H9 (cell line): Measurements from ENCODE around the gene HOXA7. TPM values are rescaled to one million over a fixed set of nuclear protein-coding genes. Genes with fewer than 3 reads are reported as not detected.

Experiments
- DNase-seq: peaks from one replicate; pipeline ENCODE4 v3.0.0-alpha.2; 2017
- H2AFZ ChIP-seq: one replicate; pipeline ENCODE4 v1.6.1; 2013; ENCODE audit warnings: mild to moderate bottlenecking, low read length, control low read depth, moderate library complexity
- H2AK5ac ChIP-seq: 2 replicates; pipeline ENCODE4 v1.6.1; 2013; ENCODE audit warnings: low read length, control low read depth, mixed read lengths; ENCODE audit not compliant: insufficient read length
- H2BK120ac ChIP-seq: one replicate; pipeline ENCODE4 v1.6.1; 2013; ENCODE audit warnings: low read depth, mild to moderate bottlenecking, low read length, control low read depth, inconsistent platforms; ENCODE audit not compliant: poor library complexity, severe bottlenecking
- H2BK12ac ChIP-seq: 2 replicates; pipeline ENCODE4 v1.6.1; 2013; ENCODE audit warnings: low read length, control low read depth, mixed read lengths, low read depth; ENCODE audit not compliant: insufficient read length
- H2BK15ac ChIP-seq: 2 replicates; pipeline ENCODE4 v1.6.1; 2013; ENCODE audit warnings: low read depth, low read length, control low read depth
- H2BK20ac ChIP-seq: one replicate; pipeline ENCODE4 v1.6.1; 2013; ENCODE audit warnings: low read depth, mild to moderate bottlenecking, low read length, control low read depth, inconsistent platforms; ENCODE audit not compliant: poor library complexity, severe bottlenecking
- H2BK5ac ChIP-seq: 2 replicates; pipeline ENCODE4 v1.6.1; 2013; ENCODE audit warnings: low read length, control low read depth, mixed read lengths; ENCODE audit not compliant: insufficient read length
- H3K14ac ChIP-seq: 2 replicates; pipeline ENCODE4 v1.6.1; 2013; ENCODE audit warnings: low read length, control low read depth; ENCODE audit not compliant: insufficient read depth
- H3K18ac ChIP-seq: 2 replicates; pipeline ENCODE4 v1.6.1; 2013; ENCODE audit warnings: low read depth, mild to moderate bottlenecking, mixed read lengths, low read length, control low read depth; ENCODE audit not compliant: insufficient read length
- H3K23ac ChIP-seq: 2 replicates; pipeline ENCODE4 v1.6.1; 2013; ENCODE audit warnings: low read length, control low read depth, mixed read lengths, low read depth; ENCODE audit not compliant: insufficient read length
- H3K23me2 ChIP-seq: 2 replicates; pipeline ENCODE4 v1.6.1; 2013; ENCODE audit warnings: low read depth, mild to moderate bottlenecking, mixed read lengths, low read length, control low read depth; ENCODE audit not compliant: insufficient read length, poor library complexity, severe bottlenecking
- H3K27ac ChIP-seq: 2 replicates; pipeline ENCODE4 v1.5.1; 2013; ENCODE audit warnings: low read length, control low read depth, mixed read lengths, low read depth; ENCODE audit not compliant: insufficient read length
- H3K27me3 ChIP-seq: 2 replicates; pipeline ENCODE4 v1.6.1; 2013; ENCODE audit warnings: low read length, control low read depth, inconsistent platforms; ENCODE audit not compliant: insufficient read depth
- H3K4ac ChIP-seq: 2 replicates; pipeline ENCODE4 v1.6.1; 2013; ENCODE audit warnings: low read depth, mild to moderate bottlenecking, control low read depth, inconsistent platforms, low read length, moderate library complexity
- H3K4me1 ChIP-seq: 2 replicates; pipeline ENCODE4 v1.6.1; 2013; ENCODE audit warnings: low read length, control low read depth, inconsistent platforms; ENCODE audit not compliant: insufficient read depth
- H3K4me2 ChIP-seq: 2 replicates; pipeline ENCODE4 v1.6.1; 2013; ENCODE audit warnings: low read length, control low read depth, mixed read lengths; ENCODE audit not compliant: insufficient read length, insufficient read depth
- H3K56ac ChIP-seq: 2 replicates; pipeline ENCODE4 v1.6.1; 2013; ENCODE audit warnings: low read depth, mild to moderate bottlenecking, mixed read lengths, low read length, control low read depth; ENCODE audit not compliant: insufficient read length
- H3K79me1 ChIP-seq: 2 replicates; pipeline ENCODE4 v1.6.1; 2013; ENCODE audit warnings: low read depth, mild to moderate bottlenecking, moderate library complexity, low read length, control low read depth, inconsistent platforms; ENCODE audit not compliant: insufficient read depth, poor library complexity, severe bottlenecking
- H3K79me2 ChIP-seq: 2 replicates; pipeline ENCODE4 v1.6.1; 2013; ENCODE audit warnings: low read length, control low read depth, inconsistent platforms; ENCODE audit not compliant: insufficient read depth
- H3K9ac ChIP-seq: 2 replicates; pipeline ENCODE4 v1.6.1; 2013; ENCODE audit warnings: low read length, control low read depth, mixed read lengths; ENCODE audit not compliant: insufficient read length; ENCODE audit errors: extremely low read depth
- H3K9me3 ChIP-seq: one replicate; pipeline ENCODE4 v1.6.1; 2013; ENCODE audit warnings: low read depth, low read length, inconsistent platforms; ENCODE audit not compliant: control insufficient read depth
- H3T11ph ChIP-seq: one replicate; pipeline ENCODE4 v1.6.1; 2013; ENCODE audit warnings: mild to moderate bottlenecking, low read length, control low read depth, inconsistent platforms
- H4K20me1 ChIP-seq: one replicate; pipeline ENCODE4 v1.6.1; 2013; ENCODE audit not compliant: control insufficient read depth, insufficient read length, insufficient read depth
- H4K5ac ChIP-seq: 2 replicates; pipeline ENCODE4 v1.6.1; 2013; ENCODE audit warnings: low read depth, mild to moderate bottlenecking, mixed read lengths, low read length, control low read depth; ENCODE audit not compliant: insufficient read length
- H4K8ac ChIP-seq: replicated peaks from 2 replicates; pipeline ENCODE4 v1.6.1; 2013; ENCODE audit warnings: low read length, control low read depth, mixed read lengths, low read depth; ENCODE audit not compliant: insufficient read length
- H4K91ac ChIP-seq: 2 replicates; pipeline ENCODE4 v1.6.1; 2013; ENCODE audit warnings: low read depth, mild to moderate bottlenecking, moderate library complexity, mixed read lengths, low read length, control low read depth; ENCODE audit not compliant: insufficient read length
- H3K27ac Mint-ChIP-seq, 3 experiments: 2 replicates in 2 of 3; 3 replicates in 1 of 3; pipeline ENCODE4 v1.8.0; 2020 to 2021; ENCODE audit warnings: mixed read lengths in 3 of 3, mild to moderate bottlenecking in 1 of 3, moderate library complexity in 1 of 3
- H3K27me3 Mint-ChIP-seq: 2 replicates; pipeline ENCODE4 v1.8.0; 2021; ENCODE audit warnings: low read depth, mild to moderate bottlenecking, moderate library complexity, mixed read lengths
- H3K36me3 Mint-ChIP-seq, 3 experiments: 2 replicates in 2 of 3; 3 replicates in 1 of 3; pipeline ENCODE4 v1.8.0; 2020 to 2021; ENCODE audit warnings: low read depth in 3 of 3, mixed read lengths in 3 of 3; ENCODE audit not compliant: insufficient read depth in 1 of 3
- H3K4me1 Mint-ChIP-seq, 2 experiments: 2 replicates each; pipeline ENCODE4 v1.8.0; 2020; ENCODE audit warnings: mixed read lengths in 2 of 2
- H3K4me3 Mint-ChIP-seq, 2 experiments: 2 replicates in 1 of 2; 3 replicates in 1 of 2; pipeline ENCODE4 v1.8.0; 2020 to 2021; ENCODE audit warnings: mild to moderate bottlenecking in 2 of 2, mixed read lengths in 2 of 2, moderate library complexity in 1 of 2
- H3K9me3 Mint-ChIP-seq, 2 experiments: 2 replicates in 1 of 2; 3 replicates in 1 of 2; pipeline ENCODE4 v1.8.0; 2020; ENCODE audit warnings: mild to moderate bottlenecking in 2 of 2, mixed read lengths in 2 of 2, moderate library complexity in 1 of 2
- CTCF ChIP-seq: fragments of 200-600 bp; sonication (generic); conservative IDR thresholded peaks from 3 replicates; pipeline ENCODE4 v1.8.0; 2021; ENCODE audit warnings: antibody characterized with exemption, mild to moderate bottlenecking
- WGBS: extraction: QIAGEN DNeasy Blood & Tissue Kit; methylation state at CpG from one replicate; pipeline ENCODE4 v1.1.7; 2013; ENCODE audit warnings: missing lambda C conversion rate, low lambda C conversion rate, mixed read lengths; ENCODE audit not compliant: insufficient read length; ENCODE audit errors: extremely low coverage; 5-methylcytosine and 5-hydroxymethylcytosine counted together
- total RNA-seq: library from RNA; stranded (reverse); gene quantifications from 2 replicates; pipeline ENCODE4 v1.2.1, GENCODE V29; 2021

HOXA7 gene
- total RNA-seq, 1 experiment from 2014 or later = not detected

- no peak overlapping the region for H3T11ph ChIP-seq
- Mint-ChIP-seq H3K27me3 (peaks cover 98% of the 10 kb centered on the region), H3K4me1 (peaks cover 10 to 24% of the 10 kb centered on the region in 2 experiments), H3K27ac (no peak overlapping the region), H3K9me3 (peaks cover 0 to 3% of the 10 kb centered on the region in 2 experiments; a peak in 3 of 5 replicates), H3K4me3 (peak overlapping the region; percentile 31 to 71), H3K36me3 (no peaks in the 10 kb centered on the region; a peak in 1 of 7 replicates)
- no peak overlapping the region for H2BK12ac ChIP-seq
- H2AK5ac ChIP-seq = no peak overlapping the region
- H4K5ac ChIP-seq = no peak overlapping the region
- no peaks in the 10 kb centered on the region for H3K9me3 ChIP-seq
- H2AFZ ChIP-seq = no peak overlapping the region
- peak overlapping the region; percentile 37 for H3K4me2 ChIP-seq
- H3K79me2 ChIP-seq = no peaks in the 10 kb centered on the region
- H3K27ac ChIP-seq = no peak overlapping the region
- no peak overlapping the region for H3K9ac ChIP-seq
- H3K23me2 ChIP-seq = peaks cover 3% of the 10 kb centered on the region
- H3K4me1 ChIP-seq = no peaks in the 10 kb centered on the region
- H3K18ac ChIP-seq = no peak overlapping the region
- H3K14ac ChIP-seq = no peak overlapping the region
- no peaks in the 10 kb centered on the region for H3K79me1 ChIP-seq
- H4K91ac ChIP-seq = no peak overlapping the region
- H3K56ac ChIP-seq = no peak overlapping the region
- peaks cover 2% of the 10 kb centered on the region for H4K20me1 ChIP-seq
- no peak overlapping the region for H2BK120ac ChIP-seq
- no peak overlapping the region for H3K23ac ChIP-seq
- TF ChIP-seq CTCF = no peak
- no peak overlapping the region for H2BK5ac ChIP-seq
- DNase-seq = peak; percentile 71
- WGBS = no CpG with 5 or more reads among the region's 66 CpGs
- H2BK20ac ChIP-seq = no peak overlapping the region
- no peak overlapping the region for H3K4ac ChIP-seq
- H3K27me3 ChIP-seq = peaks cover 96% of the 10 kb centered on the region
- no peak overlapping the region for H4K8ac ChIP-seq
- no peak overlapping the region for H2BK15ac ChIP-seq
These were observed 46.1 kb downstream of the HOXA7 start for GRCh38 chr7:27110186-27111031.
